OCI-LY7 (cell line): ENCODE measurements around the gene TAF4. TPM values are rescaled to one million over a fixed set of nuclear protein-coding genes. Genes with fewer than 3 reads are reported as not detected.
A peak's percentile ranks its signal among the peaks of the same experiment; 100 is the strongest.

ENCODE experiments used
- BruUV-seq: library from RNA; stranded (reverse); fragments of 400-500 nt; replicated peaks from 2 replicates; lab custom pipeline; 2021; lab: Mats Ljungman, UMichigan
- CTCF ChIA-PET: fragments of 300-600 bp; sonication (Branson Sonifier 250); formaldehyde crosslinking; loops from one replicate; lab custom pipeline; 2022; ENCODE audit warnings: antibody characterized with exemption; ENCODE audit not compliant: unreplicated experiment; lab: Charles Lee
- POLR2A ChIA-PET: fragments of 300-600 bp; sonication (Branson Sonifier 250); formaldehyde crosslinking; loops from one replicate; lab custom pipeline; 2022; ENCODE audit warnings: antibody characterized with exemption; lab: Charles Lee
- DNase-seq: peaks from one replicate; pipeline ENCODE4 v3.0.0-alpha.2; 2015; ENCODE audit warnings: low spot score
- H2AFZ ChIP-seq: fragments of 200-600 bp; sonication (generic), shearing (Covaris generic); 2 replicates; pipeline ENCODE4 v1.6.1; 2014; ENCODE audit warnings: mild to moderate bottlenecking, antibody characterized with exemption, low read length, moderate library complexity
- H3K27ac ChIP-seq: fragments of 200-600 bp; sonication (generic); 2 replicates; pipeline ENCODE4 v1.5.1; 2014; ENCODE audit warnings: mixed run types, low read depth, mild to moderate bottlenecking, moderate library complexity, low read length, inconsistent platforms; ENCODE audit not compliant: poor library complexity, severe bottlenecking
- H3K36me3 ChIP-seq: fragments of 200-600 bp; sonication (generic); 2 replicates; pipeline ENCODE4 v1.6.1; 2014; ENCODE audit warnings: mild to moderate bottlenecking, antibody characterized with exemption, low read length, moderate library complexity, mixed read lengths; ENCODE audit not compliant: insufficient read depth
- H3K4me1 ChIP-seq: fragments of 200-600 bp; sonication (generic); 2 replicates; pipeline ENCODE4 v1.5.1; 2014; ENCODE audit warnings: mild to moderate bottlenecking, low read length; ENCODE audit not compliant: insufficient read depth, poor library complexity, severe bottlenecking
- H3K4me2 ChIP-seq: fragments of 200-600 bp; sonication (generic); 2 replicates; pipeline ENCODE4 v1.6.1; 2014; ENCODE audit warnings: mild to moderate bottlenecking, low read length
- H3K4me3 ChIP-seq: fragments of 200-600 bp; sonication (generic); 2 replicates; pipeline ENCODE4 v1.5.1; 2014; ENCODE audit warnings: mild to moderate bottlenecking, low read depth, low read length; ENCODE audit not compliant: poor library complexity, severe bottlenecking
- H3K79me2 ChIP-seq: fragments of 200-600 bp; sonication (generic); 2 replicates; pipeline ENCODE4 v1.6.1; 2016; ENCODE audit warnings: low read depth, mild to moderate bottlenecking, low read length, moderate library complexity, mixed read lengths; ENCODE audit not compliant: insufficient read depth
- H3K9me2 ChIP-seq: fragments of 200-600 bp; sonication (generic); 2 replicates; pipeline ENCODE4 v1.6.1; 2016; ENCODE audit warnings: mild to moderate bottlenecking, low read length, mixed read lengths; ENCODE audit not compliant: insufficient read depth
- H3K9me3 ChIP-seq: fragments of 200-600 bp; sonication (generic); 2 replicates; pipeline ENCODE4 v1.6.1; 2014; ENCODE audit warnings: mild to moderate bottlenecking, mixed run types, low read length, mixed read lengths
- H4K20me1 ChIP-seq: fragments of 200-600 bp; sonication (generic); 2 replicates; pipeline ENCODE4 v1.6.1; 2014; ENCODE audit warnings: mild to moderate bottlenecking, antibody characterized with exemption, low read length, moderate library complexity, mixed read lengths; ENCODE audit not compliant: insufficient read depth
- EZH2phosphoT487 ChIP-seq: fragments of 200-600 bp; sonication (generic); IDR thresholded peaks from 2 replicates; pipeline ENCODE4 v1.6.1; 2018; ENCODE audit warnings: low read depth, borderline replicate concordance, mild to moderate bottlenecking, mixed run types, antibody characterized with exemption, low read length, moderate library complexity, mixed read lengths
- intact Hi-C: fragments of 100-400 bp; cut with micrococcal nuclease; formaldehyde crosslinking; loops from one replicate; pipeline ENCODE4 v1.10.0; 2022; ENCODE audit not compliant: unreplicated experiment
- total RNA-seq, 2 experiments: library from RNA; depleted of rRNA in 1 of 2; stranded (reverse); fragments of >200 nt in 1 of 2; shearing (Covaris generic) in 1 of 2; gene quantifications; 2 replicates each; pipeline ENCODE4 v1.2.3, GENCODE V29; 2014 to 2022
- TF ChIP-seq, protein P1 (sequence below): fragments of 200-600 bp; sonication (generic); conservative IDR thresholded peaks from 2 replicates; pipeline ENCODE4 v1.5.1; 2014; ENCODE audit warnings: mild to moderate bottlenecking, antibody characterized with exemption, low read length, moderate library complexity, mixed read lengths

TAF4 gene
- total RNA-seq, 2 experiments from 2014 or later: 11.2 to 38.9 TPM

GRCh38 chr20:61974357-61974665 lies 91.4 kb downstream of the TAF4 start:
- Histone ChIP-seq H3K36me3 (peaks cover 37% of the 10 kb centered on the region), H3K4me3 (no peak overlapping the region), H3K9me3 (no peaks in the 10 kb centered on the region), H3K4me1 (no peaks in the 10 kb centered on the region), H3K4me2 (no peak overlapping the region), H3K27ac (no peak overlapping the region), H4K20me1 (no peaks in the 10 kb centered on the region), H3K79me2 (no peaks in the 10 kb centered on the region), H3K9me2 (no peaks in the 10 kb centered on the region), H2AFZ (no peak overlapping the region)
- ChIA-PET POLR2A (no interaction called here), CTCF (no interaction called here)
- BruUV-seq: no TSS peak
- no peak for DNase-seq
- TF ChIP-seq, protein P1, sequence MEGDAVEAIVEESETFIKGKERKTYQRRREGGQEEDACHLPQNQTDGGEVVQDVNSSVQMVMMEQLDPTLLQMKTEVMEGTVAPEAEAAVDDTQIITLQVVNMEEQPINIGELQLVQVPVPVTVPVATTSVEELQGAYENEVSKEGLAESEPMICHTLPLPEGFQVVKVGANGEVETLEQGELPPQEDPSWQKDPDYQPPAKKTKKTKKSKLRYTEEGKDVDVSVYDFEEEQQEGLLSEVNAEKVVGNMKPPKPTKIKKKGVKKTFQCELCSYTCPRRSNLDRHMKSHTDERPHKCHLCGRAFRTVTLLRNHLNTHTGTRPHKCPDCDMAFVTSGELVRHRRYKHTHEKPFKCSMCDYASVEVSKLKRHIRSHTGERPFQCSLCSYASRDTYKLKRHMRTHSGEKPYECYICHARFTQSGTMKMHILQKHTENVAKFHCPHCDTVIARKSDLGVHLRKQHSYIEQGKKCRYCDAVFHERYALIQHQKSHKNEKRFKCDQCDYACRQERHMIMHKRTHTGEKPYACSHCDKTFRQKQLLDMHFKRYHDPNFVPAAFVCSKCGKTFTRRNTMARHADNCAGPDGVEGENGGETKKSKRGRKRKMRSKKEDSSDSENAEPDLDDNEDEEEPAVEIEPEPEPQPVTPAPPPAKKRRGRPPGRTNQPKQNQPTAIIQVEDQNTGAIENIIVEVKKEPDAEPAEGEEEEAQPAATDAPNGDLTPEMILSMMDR: no peak
- no peak for TF ChIP-seq EZH2phosphoT487
- intact Hi-C loops: no loop called here

DNA sequence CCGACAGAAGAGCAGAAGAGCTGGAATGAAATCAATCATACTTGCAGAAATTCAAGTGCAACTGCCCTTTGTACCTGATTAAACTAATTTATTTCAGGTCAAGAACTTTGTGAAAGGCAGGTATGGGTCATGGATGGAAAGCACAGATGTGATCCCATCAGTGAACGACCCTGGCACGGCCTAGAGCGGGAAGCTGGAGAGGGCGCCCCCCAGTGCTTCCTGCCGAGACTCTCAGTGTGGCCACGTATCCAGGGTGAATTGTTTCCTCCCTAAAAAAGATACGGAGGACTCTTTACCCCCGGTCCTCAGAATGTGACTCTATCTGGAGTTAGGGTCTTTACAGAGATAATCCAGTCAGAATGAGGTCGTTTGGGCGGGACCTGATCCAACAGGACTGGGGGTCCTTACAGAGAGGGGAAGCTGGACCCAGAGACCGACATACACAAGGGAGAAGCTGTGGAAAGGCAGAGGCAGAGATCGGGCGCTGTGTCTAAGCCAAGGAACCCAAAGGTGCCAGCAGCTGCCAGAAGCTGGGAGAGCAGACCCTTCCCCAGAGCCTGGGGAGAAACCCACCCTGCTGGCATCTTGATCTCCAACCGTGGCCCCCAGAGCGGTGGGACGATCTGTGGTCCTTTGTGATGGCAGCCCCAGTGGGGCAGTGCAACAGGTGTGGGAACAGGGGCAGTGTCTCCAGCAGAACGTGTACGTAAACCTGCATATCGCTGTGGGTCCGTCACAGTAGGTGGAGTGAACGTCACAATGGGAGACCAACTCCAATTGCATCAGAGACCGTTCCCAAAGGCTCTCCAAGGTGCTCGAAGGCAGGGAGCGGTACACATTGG lies 91.9 kb downstream of the TAF4 start:
- Histone ChIP-seq H2AFZ (no peak overlapping the region), H3K4me1 (no peaks in the 10 kb centered on the region), H3K36me3 (peaks cover 33% of the 10 kb centered on the region), H3K27ac (no peak overlapping the region), H3K9me2 (no peaks in the 10 kb centered on the region), H3K9me3 (no peaks in the 10 kb centered on the region), H3K79me2 (no peaks in the 10 kb centered on the region), H3K4me2 (no peak overlapping the region), H4K20me1 (no peaks in the 10 kb centered on the region), H3K4me3 (no peak overlapping the region)
- POLR2A ChIA-PET: interaction anchor here (0.6 kb wide), 1 partner anchor 140 kb away, joined by 3 read pairs; no protein-coding TSS in a partner anchor
- intact Hi-C loops: no loop called here
- CTCF ChIA-PET: no interaction called here
- no TSS peak for BruUV-seq
- TF ChIP-seq, protein P1: 0 out of 2 replicates have a peak, but pooled peaks have one; percentile 30
- TF ChIP-seq EZH2phosphoT487: no peak
- no peak for DNase-seq
